Measurements from ENCODE around the gene SOX30. TPM values are rescaled to one million over a fixed set of nuclear protein-coding genes. Genes with fewer than 3 reads are reported as not detected.

SOX30 gene
- total RNA-seq, 1 donor from 2014 or later, result not detected

GRCh38 chr5:157626831-157627230 lies 25.4 kb downstream of the SOX30 start:
- Mint-ChIP-seq H3K27ac (ENCODE audit: unreplicated experiment) (no peak overlapping the region), H3K9me3 (ENCODE audit: unreplicated experiment) (peaks cover 4% of the 10 kb centered on the region), H3K4me1 (ENCODE audit: low read depth, unreplicated experiment) (no peaks in the 10 kb centered on the region), H3K27me3 (ENCODE audit: unreplicated experiment) (peaks cover 2% of the 10 kb centered on the region), H3K36me3 (ENCODE audit: unreplicated experiment) (no peaks in the 10 kb centered on the region), H3K4me3 (ENCODE audit: unreplicated experiment) (no peak overlapping the region)
- TF ChIP-seq, protein P1, sequence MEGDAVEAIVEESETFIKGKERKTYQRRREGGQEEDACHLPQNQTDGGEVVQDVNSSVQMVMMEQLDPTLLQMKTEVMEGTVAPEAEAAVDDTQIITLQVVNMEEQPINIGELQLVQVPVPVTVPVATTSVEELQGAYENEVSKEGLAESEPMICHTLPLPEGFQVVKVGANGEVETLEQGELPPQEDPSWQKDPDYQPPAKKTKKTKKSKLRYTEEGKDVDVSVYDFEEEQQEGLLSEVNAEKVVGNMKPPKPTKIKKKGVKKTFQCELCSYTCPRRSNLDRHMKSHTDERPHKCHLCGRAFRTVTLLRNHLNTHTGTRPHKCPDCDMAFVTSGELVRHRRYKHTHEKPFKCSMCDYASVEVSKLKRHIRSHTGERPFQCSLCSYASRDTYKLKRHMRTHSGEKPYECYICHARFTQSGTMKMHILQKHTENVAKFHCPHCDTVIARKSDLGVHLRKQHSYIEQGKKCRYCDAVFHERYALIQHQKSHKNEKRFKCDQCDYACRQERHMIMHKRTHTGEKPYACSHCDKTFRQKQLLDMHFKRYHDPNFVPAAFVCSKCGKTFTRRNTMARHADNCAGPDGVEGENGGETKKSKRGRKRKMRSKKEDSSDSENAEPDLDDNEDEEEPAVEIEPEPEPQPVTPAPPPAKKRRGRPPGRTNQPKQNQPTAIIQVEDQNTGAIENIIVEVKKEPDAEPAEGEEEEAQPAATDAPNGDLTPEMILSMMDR (IDR thresholded peaks at IDR 0.05; ENCODE audit: partially characterized antibody, unreplicated experiment), result no peak
- DNase-seq, result no peak

DNA sequence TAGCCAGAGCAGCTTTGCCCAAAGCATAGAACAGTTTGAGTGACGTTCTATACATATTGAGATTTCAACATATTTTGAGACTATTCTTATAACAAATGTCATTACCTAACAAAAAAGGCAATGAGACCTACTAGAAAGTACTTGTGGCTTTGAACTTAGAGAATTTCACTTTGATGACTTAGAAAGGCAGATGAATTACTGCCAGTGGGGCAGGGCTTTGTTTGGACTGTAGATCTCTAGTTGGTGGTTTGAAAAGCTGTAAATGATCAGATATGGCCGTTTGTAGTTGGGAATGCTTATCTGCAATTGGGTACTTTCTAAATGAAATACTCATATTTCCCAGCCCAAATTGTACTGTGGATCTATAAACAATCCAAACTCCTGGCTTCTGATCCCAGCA lies 28.1 kb downstream of the SOX30 start:
- H3K27me3 Mint-ChIP-seq (ENCODE audit: unreplicated experiment), result peaks cover 2% of the 10 kb centered on the region
- no peak overlapping the region for H3K27ac Mint-ChIP-seq (ENCODE audit: unreplicated experiment)
- H3K9me3 Mint-ChIP-seq (ENCODE audit: unreplicated experiment), result peaks cover 4% of the 10 kb centered on the region
- DNase-seq, result no peak
- TF ChIP-seq, protein P1 (IDR thresholded peaks at IDR 0.05; ENCODE audit: partially characterized antibody, unreplicated experiment), result no peak
- H3K4me1 Mint-ChIP-seq (ENCODE audit: low read depth, unreplicated experiment), result no peaks in the 10 kb centered on the region
- H3K36me3 Mint-ChIP-seq (ENCODE audit: unreplicated experiment), result no peaks in the 10 kb centered on the region
- H3K4me3 Mint-ChIP-seq (ENCODE audit: unreplicated experiment), result no peak overlapping the region

- H3K4me3 Mint-ChIP-seq (ENCODE audit: unreplicated experiment), result no peak overlapping the region
- peaks cover 4% of the 10 kb centered on the region for H3K9me3 Mint-ChIP-seq (ENCODE audit: unreplicated experiment)
- DNase-seq, result no peak
- H3K27me3 Mint-ChIP-seq (ENCODE audit: unreplicated experiment), result peaks cover 4% of the 10 kb centered on the region
- no peak overlapping the region for H3K27ac Mint-ChIP-seq (ENCODE audit: unreplicated experiment)
- H3K4me1 Mint-ChIP-seq (ENCODE audit: low read depth, unreplicated experiment), result no peaks in the 10 kb centered on the region
- TF ChIP-seq, protein P1 (IDR thresholded peaks at IDR 0.05; ENCODE audit: partially characterized antibody, unreplicated experiment), result no peak
- H3K36me3 Mint-ChIP-seq (ENCODE audit: unreplicated experiment), result peaks cover 7% of the 10 kb centered on the region
Measured at GRCh38 chr5:157620776-157621175, 31.5 kb downstream of the SOX30 start.

GRCh38 chr5:157618191-157618765 lies 34.0 kb downstream of the SOX30 start:
- no peak overlapping the region for H3K4me3 Mint-ChIP-seq (ENCODE audit: unreplicated experiment)
- TF ChIP-seq, protein P1 (IDR thresholded peaks at IDR 0.05; ENCODE audit: partially characterized antibody, unreplicated experiment), result no peak
- peaks cover 7% of the 10 kb centered on the region for H3K36me3 Mint-ChIP-seq (ENCODE audit: unreplicated experiment)

GRCh38 chr5:157616785-157617184 lies 35.5 kb downstream of the SOX30 start:
- DNase-seq, result no peak
- Mint-ChIP-seq H3K36me3 (ENCODE audit: unreplicated experiment) (peaks cover 7% of the 10 kb centered on the region), H3K27me3 (ENCODE audit: unreplicated experiment) (peaks cover 1% of the 10 kb centered on the region), H3K4me1 (ENCODE audit: low read depth, unreplicated experiment) (no peaks in the 10 kb centered on the region), H3K9me3 (ENCODE audit: unreplicated experiment) (no peaks in the 10 kb centered on the region), H3K27ac (ENCODE audit: unreplicated experiment) (no peak overlapping the region), H3K4me3 (ENCODE audit: unreplicated experiment) (no peak overlapping the region)
- TF ChIP-seq, protein P1 (IDR thresholded peaks at IDR 0.05; ENCODE audit: partially characterized antibody, unreplicated experiment), result no peak

More at GRCh38 chr5:157618191-157618765, 34.0 kb downstream of the SOX30 start:
- H3K27me3 Mint-ChIP-seq (ENCODE audit: unreplicated experiment), result peaks cover 4% of the 10 kb centered on the region
- H3K27ac Mint-ChIP-seq (ENCODE audit: unreplicated experiment), result no peak overlapping the region
- no peak for DNase-seq
- no peaks in the 10 kb centered on the region for H3K4me1 Mint-ChIP-seq (ENCODE audit: low read depth, unreplicated experiment)
- H3K9me3 Mint-ChIP-seq (ENCODE audit: unreplicated experiment), result peaks cover 4% of the 10 kb centered on the region
